Measurements from ENCODE around the gene PARS2. TPM values are rescaled to one million over a fixed set of nuclear protein-coding genes. Genes with fewer than 3 reads are reported as not detected.

Gene PARS2
- total and polyA plus RNA-seq, 2 experiments from 2014 or later = 11.9 to 17.7 TPM

DNA sequence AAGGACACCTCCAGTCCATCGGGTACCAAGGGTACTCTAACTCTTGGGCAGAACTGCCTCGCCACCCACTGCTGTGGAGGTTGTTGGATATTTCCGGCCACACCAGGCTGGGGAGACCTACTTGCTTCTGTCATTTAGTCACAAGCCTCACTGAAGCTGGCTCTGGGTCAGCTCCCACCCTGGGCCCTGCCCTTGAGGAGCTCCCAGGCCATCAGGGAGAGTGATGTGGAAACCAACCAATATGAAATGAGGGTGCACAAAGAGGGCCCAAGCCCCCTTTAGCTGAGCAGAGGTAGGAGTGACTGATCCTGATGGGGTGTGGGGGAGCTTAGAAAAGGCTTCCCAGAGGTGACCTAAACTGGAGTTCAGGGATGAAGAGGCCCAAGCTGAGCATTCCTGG is 19.6 kb downstream of the PARS2 start:
- peaks cover 22% of the 10 kb centered on the region for H3K36me3 ChIP-seq
- DNase-seq (ENCODE audit: low read depth in 1 of 2, low spot score in 1 of 2) = no peak
- TF ChIP-seq, protein P1, sequence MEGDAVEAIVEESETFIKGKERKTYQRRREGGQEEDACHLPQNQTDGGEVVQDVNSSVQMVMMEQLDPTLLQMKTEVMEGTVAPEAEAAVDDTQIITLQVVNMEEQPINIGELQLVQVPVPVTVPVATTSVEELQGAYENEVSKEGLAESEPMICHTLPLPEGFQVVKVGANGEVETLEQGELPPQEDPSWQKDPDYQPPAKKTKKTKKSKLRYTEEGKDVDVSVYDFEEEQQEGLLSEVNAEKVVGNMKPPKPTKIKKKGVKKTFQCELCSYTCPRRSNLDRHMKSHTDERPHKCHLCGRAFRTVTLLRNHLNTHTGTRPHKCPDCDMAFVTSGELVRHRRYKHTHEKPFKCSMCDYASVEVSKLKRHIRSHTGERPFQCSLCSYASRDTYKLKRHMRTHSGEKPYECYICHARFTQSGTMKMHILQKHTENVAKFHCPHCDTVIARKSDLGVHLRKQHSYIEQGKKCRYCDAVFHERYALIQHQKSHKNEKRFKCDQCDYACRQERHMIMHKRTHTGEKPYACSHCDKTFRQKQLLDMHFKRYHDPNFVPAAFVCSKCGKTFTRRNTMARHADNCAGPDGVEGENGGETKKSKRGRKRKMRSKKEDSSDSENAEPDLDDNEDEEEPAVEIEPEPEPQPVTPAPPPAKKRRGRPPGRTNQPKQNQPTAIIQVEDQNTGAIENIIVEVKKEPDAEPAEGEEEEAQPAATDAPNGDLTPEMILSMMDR (IDR thresholded peaks at IDR 0.05; ENCODE audit: low read depth, low read length) = no peak

DNA sequence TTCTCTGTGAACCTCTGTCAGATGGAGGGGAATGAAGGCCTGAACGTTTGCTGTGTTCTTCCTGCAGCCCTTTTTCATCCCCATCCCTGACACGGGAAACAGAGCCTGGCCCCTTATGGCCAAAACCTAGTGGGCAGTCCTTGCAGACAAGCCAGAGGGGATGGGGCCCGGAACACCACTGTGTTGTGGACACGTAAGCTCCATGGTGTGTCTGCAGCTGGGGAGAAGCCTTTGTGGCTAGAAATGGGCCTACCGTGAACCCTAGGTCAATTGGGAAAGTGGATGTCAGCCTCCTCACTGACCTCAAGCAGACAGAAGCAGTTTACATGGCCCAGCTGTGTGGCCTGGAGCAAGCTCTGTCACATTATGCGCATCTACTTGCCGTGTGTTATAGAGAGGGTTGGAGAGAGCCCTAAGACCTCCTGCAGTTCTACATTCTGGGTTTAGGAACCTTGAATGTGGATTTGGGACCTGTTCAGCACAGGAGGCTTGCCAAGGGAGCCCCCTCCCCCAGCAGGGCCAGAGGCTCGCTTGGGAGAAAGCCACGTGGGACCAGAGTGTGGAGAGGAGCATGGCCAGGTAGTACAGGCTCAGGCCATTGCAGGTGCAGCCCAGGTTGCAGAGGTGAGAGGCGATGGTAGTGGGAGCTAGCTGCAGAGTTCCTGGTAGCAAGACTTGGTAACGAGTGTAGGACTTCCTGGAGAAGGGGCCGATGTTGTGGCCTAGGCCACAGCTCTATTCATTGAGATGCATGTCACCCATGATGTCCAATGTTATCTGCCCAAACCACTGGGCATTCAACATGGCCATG is 20.7 kb downstream of the PARS2 start:
- no peak for DNase-seq (ENCODE audit: low read depth in 1 of 2, low spot score in 1 of 2)

More for the DNA sequence above, 19.6 kb downstream of the PARS2 start:
- Histone ChIP-seq H3K27me3 (peaks cover 8% of the 10 kb centered on the region), H3K9me3 (ENCODE audit: low read depth) (no peaks in the 10 kb centered on the region), H3K4me3 (no peak overlapping the region), H3K27ac (no peak overlapping the region), H3K4me1 (ENCODE audit: low read depth) (no peaks in the 10 kb centered on the region)

DNA sequence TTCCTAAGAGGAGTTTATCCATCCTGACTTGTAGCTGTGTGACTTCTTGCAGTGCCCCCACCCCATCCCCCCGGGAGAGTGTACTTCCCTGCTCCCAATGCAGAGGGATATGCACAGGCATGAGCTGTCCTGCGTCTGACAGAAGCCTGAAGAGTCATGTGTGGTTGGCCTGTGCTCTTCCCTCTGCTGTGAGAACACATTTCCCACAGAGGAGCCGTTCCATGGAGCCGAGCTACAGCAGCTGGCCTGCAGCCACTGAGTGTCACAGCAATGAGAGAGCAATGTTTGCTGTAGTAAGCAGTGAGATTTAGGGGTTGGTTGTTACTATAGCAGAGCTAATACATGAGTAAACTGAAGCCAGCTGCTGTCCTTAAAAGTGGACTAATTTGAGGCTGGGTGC is 22.0 kb downstream of the PARS2 start:
- H3K27me3 ChIP-seq = no peaks in the 10 kb centered on the region
- H3K4me3 ChIP-seq = no peak overlapping the region
- H3K27ac ChIP-seq = no peak overlapping the region
- no peaks in the 10 kb centered on the region for H3K4me1 ChIP-seq (ENCODE audit: low read depth)
- H3K9me3 ChIP-seq (ENCODE audit: low read depth) = no peaks in the 10 kb centered on the region
- peaks cover 36% of the 10 kb centered on the region for H3K36me3 ChIP-seq
- TF ChIP-seq, protein P1 (IDR thresholded peaks at IDR 0.05; ENCODE audit: low read depth, low read length) = no peak
- DNase-seq (ENCODE audit: low read depth in 1 of 2, low spot score in 1 of 2) = no peak

More for the DNA sequence above, 20.7 kb downstream of the PARS2 start:
- Histone ChIP-seq H3K27me3 (peaks cover 7% of the 10 kb centered on the region), H3K9me3 (ENCODE audit: low read depth) (no peaks in the 10 kb centered on the region), H3K36me3 (peaks cover 27% of the 10 kb centered on the region), H3K4me1 (ENCODE audit: low read depth) (no peaks in the 10 kb centered on the region), H3K27ac (no peak overlapping the region), H3K4me3 (no peak overlapping the region)
- TF ChIP-seq, protein P1 (IDR thresholded peaks at IDR 0.05; ENCODE audit: low read depth, low read length) = no peak

GRCh38 chr1:54741531-54741930 is 22.8 kb downstream of the PARS2 start:
- DNase-seq (ENCODE audit: low read depth in 1 of 2, low spot score in 1 of 2) = no peak
- Histone ChIP-seq H3K27me3 (no peaks in the 10 kb centered on the region), H3K36me3 (peaks cover 39% of the 10 kb centered on the region), H3K27ac (no peak overlapping the region), H3K9me3 (ENCODE audit: low read depth) (no peaks in the 10 kb centered on the region), H3K4me1 (ENCODE audit: low read depth) (no peaks in the 10 kb centered on the region), H3K4me3 (no peak overlapping the region)
- TF ChIP-seq, protein P1 (IDR thresholded peaks at IDR 0.05; ENCODE audit: low read depth, low read length) = no peak

DNA sequence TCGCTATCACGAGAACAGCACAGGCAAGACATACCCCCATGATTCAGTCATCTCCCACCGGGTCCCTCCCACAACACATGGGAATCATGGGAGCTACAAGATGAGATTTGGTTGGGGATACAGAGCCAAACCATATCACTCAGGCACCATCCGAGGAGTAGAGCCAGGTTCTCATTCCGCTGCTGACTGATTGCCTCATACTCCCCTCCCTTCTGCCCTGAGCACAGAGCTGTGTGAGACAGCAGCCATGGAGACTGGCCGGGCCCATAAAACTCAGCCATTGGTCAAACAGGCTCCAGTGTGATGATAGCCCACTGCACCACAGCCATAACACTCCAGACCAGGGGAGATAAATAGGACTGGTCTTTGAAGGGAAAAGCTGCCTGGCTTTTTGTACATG is 26.1 kb downstream of the PARS2 start:
- Histone ChIP-seq H3K27ac (no peak overlapping the region), H3K27me3 (no peaks in the 10 kb centered on the region), H3K4me1 (ENCODE audit: low read depth) (no peaks in the 10 kb centered on the region), H3K4me3 (no peak overlapping the region), H3K36me3 (peaks cover 57% of the 10 kb centered on the region), H3K9me3 (ENCODE audit: low read depth) (no peaks in the 10 kb centered on the region)
- TF ChIP-seq, protein P1 (IDR thresholded peaks at IDR 0.05; ENCODE audit: low read depth, low read length) = no peak
- peak in 1 of 2 donors; percentile 4 for DNase-seq (ENCODE audit: low read depth in 1 of 2, low spot score in 1 of 2)

All from cardiac muscle cell (in vitro differentiated cells and primary cell).